Naive thymus-derived CD8-positive, alpha-beta T cell (primary cell): Measurements from ENCODE around the gene ISM1. TPM values are rescaled to one million over a fixed set of nuclear protein-coding genes. Genes with fewer than 3 reads are reported as not detected.

Experiments used
- ATAC-seq, 2 donors: fragments of 150-1000 bp; cut with Tn5 transposase in 1 of 2; sonication (Bioruptor Pico), chemical (Tn5 transposase) in 1 of 2; 1 replicate in 1 of 2; 2 replicates in 1 of 2; pipeline ENCODE4 v1.10.0; 2021; ENCODE audit warnings: mild to moderate bottlenecking in 2 of 2, moderate library complexity in 2 of 2
- POLR2A ChIA-PET: fragments of 350-600 bp; sonication (Branson Sonifier 250); formaldehyde crosslinking; loops from one replicate; lab custom pipeline; 2021; ENCODE audit warnings: antibody characterized with exemption; lab: Charles Lee
- DNase-seq, 10 donors: peaks; one replicate each; pipeline versions ENCODE4 v3.0.0 to v3.0.0-alpha.2; 2020 to 2022
- H3K27ac Mint-ChIP-seq, 10 donors: one replicate each; pipeline ENCODE4 v1.8.0; 2020 to 2022; ENCODE audit warnings: mild to moderate bottlenecking in 10 of 10, mixed read lengths in 10 of 10, moderate library complexity in 4 of 10, inconsistent platforms in 1 of 10
- H3K27me3 Mint-ChIP-seq, 5 donors: one replicate each; pipeline ENCODE4 v1.8.0; 2021 to 2022; ENCODE audit warnings: mixed read lengths in 5 of 5
- H3K36me3 Mint-ChIP-seq, 3 donors: one replicate each; pipeline ENCODE4 v1.8.0; 2020 to 2022; ENCODE audit warnings: mixed read lengths in 3 of 3, mild to moderate bottlenecking in 2 of 3, inconsistent platforms in 1 of 3
- H3K4me1 Mint-ChIP-seq, 4 donors: one replicate each; pipeline ENCODE4 v1.8.0; 2021 to 2022; ENCODE audit warnings: mixed read lengths in 4 of 4
- H3K4me3 Mint-ChIP-seq, 10 donors: one replicate each; pipeline ENCODE4 v1.8.0; 2020 to 2022; ENCODE audit warnings: mild to moderate bottlenecking in 10 of 10, mixed read lengths in 10 of 10, moderate library complexity in 6 of 10, inconsistent platforms in 1 of 10
- H3K9me3 Mint-ChIP-seq, 9 donors: one replicate each; pipeline ENCODE4 v1.8.0; 2020 to 2022; ENCODE audit warnings: mixed read lengths in 9 of 9, mild to moderate bottlenecking in 3 of 9, inconsistent platforms in 1 of 9, moderate library complexity in 1 of 9
- polyA plus RNA-seq, 3 donors: library from polyadenylated mRNA; unstranded; fragments of 300-500 nt; fragmentation: Illumina TruSeq; gene quantifications; one replicate each; pipeline ENCODE4 v1.2.3, GENCODE V29; 2021
- total RNA-seq, 8 experiments: library from RNA in 2 of 8; stranded (reverse) in 2 of 8; gene quantifications; one replicate each; pipeline ENCODE4 v1.2.3 and lab custom pipeline; 2021 to 2026

The ISM1 gene
- total and polyA plus RNA-seq, 5 experiments from 2014 or later: 0.15 to 0.49 (median 0.23) TPM

GRCh38 chr20:13205848-13206434 lies 15.1 kb upstream of the ISM1 start:
- no peak overlapping the region for H3K27ac Mint-ChIP-seq
- H3K9me3 Mint-ChIP-seq: peaks cover 0 to 9% (median 0%) of the 10 kb centered on the region in 9 donors
- ATAC-seq (no peak), DNase-seq (no peak)
- no peaks in the 10 kb centered on the region for H3K36me3 Mint-ChIP-seq
- H3K4me1 Mint-ChIP-seq: peaks cover 0 to 3% (median 0%) of the 10 kb centered on the region in 4 donors
- no peak overlapping the region for H3K4me3 Mint-ChIP-seq
- POLR2A ChIA-PET: no interaction called here
- peaks cover 0 to 10% (median 4%) of the 10 kb centered on the region in 5 donors for H3K27me3 Mint-ChIP-seq

GRCh38 chr20:13207016-13207415 lies 14.1 kb upstream of the ISM1 start:
- H3K4me3 Mint-ChIP-seq: no peak overlapping the region
- H3K27me3 Mint-ChIP-seq: peaks cover 0 to 16% (median 6%) of the 10 kb centered on the region in 5 donors
- POLR2A ChIA-PET: no interaction called here
- DNase-seq (no peak), ATAC-seq (no peak)
- no peaks in the 10 kb centered on the region for H3K36me3 Mint-ChIP-seq
- peak overlapping the region in 1 of 10 donors; percentile 34 for H3K27ac Mint-ChIP-seq
- H3K9me3 Mint-ChIP-seq: peaks cover 0 to 9% (median 0%) of the 10 kb centered on the region in 9 donors
- no peaks in the 10 kb centered on the region for H3K4me1 Mint-ChIP-seq

GRCh38 chr20:13211956-13212618 lies 9.0 kb upstream of the ISM1 start:
- Mint-ChIP-seq H3K4me1 (peaks cover 0 to 5% (median 0%) of the 10 kb centered on the region in 4 donors), H3K27me3 (peaks cover 13 to 56% (median 33%) of the 10 kb centered on the region in 5 donors), H3K27ac (no peak overlapping the region), H3K9me3 (peaks cover 0 to 6% (median 0%) of the 10 kb centered on the region in 9 donors), H3K36me3 (no peaks in the 10 kb centered on the region), H3K4me3 (no peak overlapping the region)
- no peak for ATAC-seq
- no peak for DNase-seq
- POLR2A ChIA-PET: no interaction called here

- POLR2A ChIA-PET: no interaction called here
- no peaks in the 10 kb centered on the region for H3K36me3 Mint-ChIP-seq
- peaks cover 0 to 5% (median 0%) of the 10 kb centered on the region in 4 donors for H3K4me1 Mint-ChIP-seq
- no peak for DNase-seq
- ATAC-seq: no peak
- no peak overlapping the region for H3K4me3 Mint-ChIP-seq
- peaks cover 16 to 63% (median 35%) of the 10 kb centered on the region in 5 donors for H3K27me3 Mint-ChIP-seq
- H3K9me3 Mint-ChIP-seq: peaks cover 0 to 3% (median 0%) of the 10 kb centered on the region in 9 donors
- no peak overlapping the region for H3K27ac Mint-ChIP-seq
Observed at GRCh38 chr20:13212750-13213149, 8.3 kb upstream of the ISM1 start.

GRCh38 chr20:13213335-13213734 lies 7.7 kb upstream of the ISM1 start:
- H3K4me3 Mint-ChIP-seq: no peak overlapping the region
- H3K36me3 Mint-ChIP-seq: no peaks in the 10 kb centered on the region
- H3K4me1 Mint-ChIP-seq: peaks cover 0 to 5% (median 0%) of the 10 kb centered on the region in 4 donors
- POLR2A ChIA-PET: no interaction called here
- H3K9me3 Mint-ChIP-seq: peaks cover 0 to 3% (median 0%) of the 10 kb centered on the region in 9 donors
- H3K27me3 Mint-ChIP-seq: peaks cover 21 to 68% (median 41%) of the 10 kb centered on the region in 5 donors
- DNase-seq (no peak), ATAC-seq (no peak)
- no peak overlapping the region for H3K27ac Mint-ChIP-seq

- Mint-ChIP-seq H3K27ac (no peak overlapping the region), H3K4me3 (no peak overlapping the region), H3K9me3 (peaks cover 0 to 4% (median 0%) of the 10 kb centered on the region in 9 donors), H3K4me1 (peaks cover 10 to 15% (median 12%) of the 10 kb centered on the region in 4 donors), H3K27me3 (peaks cover 22 to 88% (median 59%) of the 10 kb centered on the region in 5 donors), H3K36me3 (no peaks in the 10 kb centered on the region)
- no peak for ATAC-seq
- no peak for DNase-seq
- POLR2A ChIA-PET: no interaction called here
Observed at GRCh38 chr20:13216533-13216932, 4.5 kb upstream of the ISM1 start.

GRCh38 chr20:13219327-13220193 lies 1.5 kb upstream of the ISM1 start:
- POLR2A ChIA-PET: interaction anchor here (0.6 kb wide), 1 partner anchor 49 kb away, joined by 6 read pairs; no protein-coding TSS in a partner anchor
- Mint-ChIP-seq H3K9me3 (peaks cover 0 to 4% (median 0%) of the 10 kb centered on the region in 9 donors), H3K36me3 (no peaks in the 10 kb centered on the region), H3K27ac (peak overlapping the region in 6 of 10 donors; percentile 27 to 86 (median 65)), H3K27me3 (peaks cover 13 to 58% (median 50%) of the 10 kb centered on the region in 5 donors), H3K4me3 (peak overlapping the region; percentile 74 to 92 (median 85)), H3K4me1 (peaks cover 10 to 21% (median 18%) of the 10 kb centered on the region in 4 donors)
- DNase-seq (peak in 2 of 10 donors; percentile 6 to 8), ATAC-seq (peak in 1 of 2 donors; percentile 10)

- peak in 4 of 10 donors; percentile 15 to 29 (median 22) for DNase-seq
- peaks cover 0 to 4% (median 0%) of the 10 kb centered on the region in 9 donors for H3K9me3 Mint-ChIP-seq
- peak; percentile 26 to 28 for ATAC-seq
- H3K27ac Mint-ChIP-seq: peak overlapping the region in 8 of 10 donors; percentile 32 to 84 (median 70)
- POLR2A ChIA-PET: interaction anchor here (1.2 to 1.3 kb wide), 2 partner anchors 20 to 25 kb away, joined by 3 to 4 read pairs; no protein-coding TSS in a partner anchor
- H3K4me3 Mint-ChIP-seq: peak overlapping the region; percentile 74 to 92 (median 85)
- H3K4me1 Mint-ChIP-seq: peaks cover 10 to 21% (median 18%) of the 10 kb centered on the region in 4 donors
- no peaks in the 10 kb centered on the region for H3K36me3 Mint-ChIP-seq
- H3K27me3 Mint-ChIP-seq: peaks cover 12 to 50% (median 43%) of the 10 kb centered on the region in 5 donors
Observed at GRCh38 chr20:13220194-13220903, 725 bp upstream of the ISM1 start.

GRCh38 chr20:13221313-13221672 lies 219 bp downstream of the ISM1 start:
- peak in 1 of 2 donors; percentile 42 for ATAC-seq
- Mint-ChIP-seq H3K27ac (no peak overlapping the region), H3K27me3 (peaks cover 12 to 41% (median 37%) of the 10 kb centered on the region in 5 donors), H3K4me1 (peaks cover 10 to 21% (median 18%) of the 10 kb centered on the region in 4 donors), H3K36me3 (no peaks in the 10 kb centered on the region), H3K9me3 (peaks cover 0 to 4% (median 0%) of the 10 kb centered on the region in 9 donors), H3K4me3 (peak overlapping the region in 3 of 10 donors; percentile 47 to 92 (median 74))
- DNase-seq: no peak
- POLR2A ChIA-PET: interaction anchor here (1.0 to 1.3 kb wide), 3 partner anchors 19 to 27 kb away, joined by 3 to 4 read pairs (median 4); no protein-coding TSS in a partner anchor

GRCh38 chr20:13221673-13222318 lies 722 bp downstream of the ISM1 start:
- H3K27ac Mint-ChIP-seq: peak overlapping the region in 6 of 10 donors; percentile 26 to 77 (median 68)
- ATAC-seq (peak; percentile 81 to 82), DNase-seq (peak; percentile 38 to 71 (median 46))
- H3K9me3 Mint-ChIP-seq: peaks cover 0 to 4% (median 2%) of the 10 kb centered on the region in 9 donors
- peaks cover 8 to 21% (median 18%) of the 10 kb centered on the region in 4 donors for H3K4me1 Mint-ChIP-seq
- peak overlapping the region; percentile 70 to 89 (median 85) for H3K4me3 Mint-ChIP-seq
- POLR2A ChIA-PET: interaction anchor here (1.0 to 1.3 kb wide), 3 partner anchors 19 to 26 kb away, joined by 3 to 4 read pairs (median 4); no protein-coding TSS in a partner anchor
- peaks cover 8 to 36% (median 35%) of the 10 kb centered on the region in 5 donors for H3K27me3 Mint-ChIP-seq
- H3K36me3 Mint-ChIP-seq: no peaks in the 10 kb centered on the region

- ATAC-seq: no peak
- DNase-seq: no peak
- no peaks in the 10 kb centered on the region for H3K36me3 Mint-ChIP-seq
- peaks cover 8 to 21% (median 18%) of the 10 kb centered on the region in 4 donors for H3K4me1 Mint-ChIP-seq
- peaks cover 0 to 5% (median 2%) of the 10 kb centered on the region in 9 donors for H3K9me3 Mint-ChIP-seq
- H3K4me3 Mint-ChIP-seq: peak overlapping the region; percentile 70 to 89 (median 85)
- POLR2A ChIA-PET: interaction anchor here (1.0 kb wide), 1 partner anchor 25 kb away, joined by 4 read pairs; no protein-coding TSS in a partner anchor
- H3K27ac Mint-ChIP-seq: peak overlapping the region in 5 of 10 donors; percentile 26 to 75 (median 44)
- peaks cover 7 to 34% (median 30%) of the 10 kb centered on the region in 5 donors for H3K27me3 Mint-ChIP-seq
Observed at GRCh38 chr20:13222319-13222716, 1.2 kb downstream of the ISM1 start.
